HepG2 (cell line): ENCODE measurements around the gene FANCG. TPM values are rescaled to one million over a fixed set of nuclear protein-coding genes. Genes with fewer than 3 reads are reported as not detected.

Experiments
- ATF7 ChIP-seq, 2 experiments: fragments of 450-650 bp in 1 of 2; sonication (generic) in 1 of 2; formaldehyde crosslinking in 1 of 2; IDR thresholded peaks; 2 replicates each; pipeline versions ENCODE4 v1.4.0 to v1.6.1; 2016 to 2020; ENCODE audit warnings: antibody characterized with exemption in 1 of 2, mild to moderate bottlenecking in 1 of 2, missing genetic modification reagents in 1 of 2
- KDM3A ChIP-seq: IDR thresholded peaks from 2 replicates; pipeline ENCODE4 v1.6.1; 2018; ENCODE audit warnings: low read depth, missing compliant biosample characterization
- NCOA1 ChIP-seq: sonication (generic); formaldehyde crosslinking; IDR thresholded peaks from 2 replicates; pipeline ENCODE4 v1.9.0; 2021; ENCODE audit warnings: missing genetic modification reagents
- ZNF460 ChIP-seq: sonication (generic); formaldehyde crosslinking; IDR thresholded peaks from 2 replicates; pipeline ENCODE4 v1.5.1; 2020; ENCODE audit warnings: missing genetic modification reagents, mild to moderate bottlenecking, borderline replicate concordance
- polyA plus RNA-seq, 8 experiments: library from polyadenylated mRNA; depleted of rRNA in 3 of 8; stranded (reverse) in 7 of 8; unstranded in 1 of 8; fragments of >200 nt; fragmentation: Illumina TruSeq in 4 of 8; extraction: Trizol in 4 of 8; gene quantifications; 2 replicates each; pipeline versions ENCODE4 v1.2.1 to v1.2.3, GENCODE V29; 2011 to 2016; ENCODE audit warnings: low read depth in 4 of 8, missing spikeins in 1 of 8, mixed read lengths in 1 of 8; ENCODE audit not compliant: insufficient read depth in 1 of 8
- total RNA-seq, 5 experiments: library from RNA; depleted of rRNA; stranded (reverse); fragments of >200 nt; fragmentation: Illumina TruSeq; extraction: Trizol; gene quantifications; 2 replicates each; pipeline ENCODE4 v1.2.3, GENCODE V29; 2016; ENCODE audit warnings: low read depth in 1 of 5
- TF ChIP-seq, protein P1 (sequence below), 2 experiments: sonication (generic) in 1 of 2; formaldehyde crosslinking in 1 of 2; IDR thresholded peaks; 2 replicates each; pipeline versions ENCODE4 v1.6.1 to v1.9.0; 2014 to 2022; ENCODE audit warnings: antibody characterized with exemption in 1 of 2, borderline replicate concordance in 1 of 2, inconsistent platforms in 1 of 2, low read depth in 1 of 2, missing genetic modification reagents in 1 of 2
- TF ChIP-seq, protein P2 (sequence below): sonication (generic); formaldehyde crosslinking; IDR thresholded peaks from 2 replicates; pipeline ENCODE4 v1.4.0; 2020; ENCODE audit warnings: low read depth, mild to moderate bottlenecking, missing genetic modification reagents
- TF ChIP-seq, protein P3 (sequence below): sonication (generic); formaldehyde crosslinking; IDR thresholded peaks from 2 replicates; pipeline ENCODE4 v1.4.0; 2020; ENCODE audit warnings: mild to moderate bottlenecking, low read depth, missing genetic modification reagents
- TF ChIP-seq, protein P4 (sequence below): sonication (generic); formaldehyde crosslinking; IDR thresholded peaks from 2 replicates; pipeline ENCODE4 v1.9.0; 2021; ENCODE audit warnings: missing genetic modification reagents, borderline replicate concordance
- TF ChIP-seq, protein P5 (sequence below): sonication (generic); formaldehyde crosslinking; IDR thresholded peaks from 2 replicates; pipeline ENCODE4 v1.9.0; 2022; ENCODE audit warnings: missing genetic modification reagents, mild to moderate bottlenecking, borderline replicate concordance

Gene FANCG
- total and polyA plus RNA-seq, 2 of the 13 experiments (the other 11 are each of a cell fraction or from before 2014, with no cell fraction given), result 14.4 to 45.1 TPM

DNA sequence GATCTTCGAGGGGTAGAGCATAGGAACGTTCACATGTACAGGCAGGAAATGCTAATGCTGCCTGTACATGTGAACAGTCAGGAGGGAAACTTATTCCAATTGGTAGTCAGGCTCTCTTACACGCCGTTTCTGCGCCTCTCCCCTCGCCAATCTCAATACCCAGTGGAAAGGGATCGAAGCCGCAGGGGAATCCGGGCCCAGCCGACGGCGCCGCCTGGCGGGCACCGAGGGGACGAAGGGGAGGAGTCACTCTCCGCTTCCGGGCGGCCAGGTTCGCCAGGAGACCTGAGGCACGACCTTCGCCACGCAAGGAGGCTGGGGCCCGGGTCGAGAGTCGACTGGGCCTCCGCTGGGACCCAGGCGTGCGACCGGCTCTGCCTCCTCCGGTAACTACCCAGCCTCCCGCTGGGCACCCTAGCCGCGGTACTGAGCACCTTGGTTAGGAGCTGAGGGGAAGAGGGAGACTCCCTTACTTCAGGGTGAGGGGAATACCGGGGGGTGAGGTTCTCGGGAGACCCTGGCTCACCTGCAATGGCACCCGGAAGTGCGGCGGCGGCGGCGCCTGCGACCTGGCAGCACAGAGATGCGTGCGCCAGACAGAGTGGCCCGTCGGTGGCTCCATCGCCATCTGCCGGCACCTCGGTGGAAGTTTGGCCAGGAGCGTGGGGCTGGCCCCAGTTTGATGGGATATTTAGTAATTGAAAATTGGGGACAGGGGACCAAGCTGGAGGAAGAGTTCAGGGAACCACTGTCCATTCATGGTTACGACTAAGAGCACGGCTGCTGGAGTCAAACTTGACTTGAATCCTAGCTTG lies 16.5 kb upstream of the FANCG start, which contains the start of gene PIGO (continued):
- TF ChIP-seq KDM3A (CRISPR knock-in tag) (peak; percentile 81; the same call in 1 of the 2 replicates), ZNF460 (CRISPR knock-in tag) (no peak; the same call in 1 of the 2 replicates), ATF7 (IDR thresholded peaks at IDR 0.05) (no peak), ATF7 (CRISPR knock-in tag; IDR thresholded peaks at IDR 0.05) (peak; percentile 66; the same call in 1 of the 2 replicates), NCOA1 (CRISPR knock-in tag) (no peak; the same call in 1 of the 2 replicates)
- TF ChIP-seq, protein P1, sequence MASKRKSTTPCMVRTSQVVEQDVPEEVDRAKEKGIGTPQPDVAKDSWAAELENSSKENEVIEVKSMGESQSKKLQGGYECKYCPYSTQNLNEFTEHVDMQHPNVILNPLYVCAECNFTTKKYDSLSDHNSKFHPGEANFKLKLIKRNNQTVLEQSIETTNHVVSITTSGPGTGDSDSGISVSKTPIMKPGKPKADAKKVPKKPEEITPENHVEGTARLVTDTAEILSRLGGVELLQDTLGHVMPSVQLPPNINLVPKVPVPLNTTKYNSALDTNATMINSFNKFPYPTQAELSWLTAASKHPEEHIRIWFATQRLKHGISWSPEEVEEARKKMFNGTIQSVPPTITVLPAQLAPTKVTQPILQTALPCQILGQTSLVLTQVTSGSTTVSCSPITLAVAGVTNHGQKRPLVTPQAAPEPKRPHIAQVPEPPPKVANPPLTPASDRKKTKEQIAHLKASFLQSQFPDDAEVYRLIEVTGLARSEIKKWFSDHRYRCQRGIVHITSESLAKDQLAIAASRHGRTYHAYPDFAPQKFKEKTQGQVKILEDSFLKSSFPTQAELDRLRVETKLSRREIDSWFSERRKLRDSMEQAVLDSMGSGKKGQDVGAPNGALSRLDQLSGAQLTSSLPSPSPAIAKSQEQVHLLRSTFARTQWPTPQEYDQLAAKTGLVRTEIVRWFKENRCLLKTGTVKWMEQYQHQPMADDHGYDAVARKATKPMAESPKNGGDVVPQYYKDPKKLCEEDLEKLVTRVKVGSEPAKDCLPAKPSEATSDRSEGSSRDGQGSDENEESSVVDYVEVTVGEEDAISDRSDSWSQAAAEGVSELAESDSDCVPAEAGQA (IDR thresholded peaks at IDR 0.05; ENCODE audit: low read depth), result no peak; the same call in 1 of the 2 replicates
- TF ChIP-seq, protein P1 (CRISPR knock-in tag; IDR thresholded peaks at IDR 0.05; ENCODE audit: borderline replicate concordance), result no peak
- TF ChIP-seq, protein P2, sequence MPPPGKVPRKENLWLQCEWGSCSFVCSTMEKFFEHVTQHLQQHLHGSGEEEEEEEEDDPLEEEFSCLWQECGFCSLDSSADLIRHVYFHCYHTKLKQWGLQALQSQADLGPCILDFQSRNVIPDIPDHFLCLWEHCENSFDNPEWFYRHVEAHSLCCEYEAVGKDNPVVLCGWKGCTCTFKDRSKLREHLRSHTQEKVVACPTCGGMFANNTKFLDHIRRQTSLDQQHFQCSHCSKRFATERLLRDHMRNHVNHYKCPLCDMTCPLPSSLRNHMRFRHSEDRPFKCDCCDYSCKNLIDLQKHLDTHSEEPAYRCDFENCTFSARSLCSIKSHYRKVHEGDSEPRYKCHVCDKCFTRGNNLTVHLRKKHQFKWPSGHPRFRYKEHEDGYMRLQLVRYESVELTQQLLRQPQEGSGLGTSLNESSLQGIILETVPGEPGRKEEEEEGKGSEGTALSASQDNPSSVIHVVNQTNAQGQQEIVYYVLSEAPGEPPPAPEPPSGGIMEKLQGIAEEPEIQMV (CRISPR knock-in tag), result peak; percentile 91; the same call in 1 of the 2 replicates
- TF ChIP-seq, protein P3, sequence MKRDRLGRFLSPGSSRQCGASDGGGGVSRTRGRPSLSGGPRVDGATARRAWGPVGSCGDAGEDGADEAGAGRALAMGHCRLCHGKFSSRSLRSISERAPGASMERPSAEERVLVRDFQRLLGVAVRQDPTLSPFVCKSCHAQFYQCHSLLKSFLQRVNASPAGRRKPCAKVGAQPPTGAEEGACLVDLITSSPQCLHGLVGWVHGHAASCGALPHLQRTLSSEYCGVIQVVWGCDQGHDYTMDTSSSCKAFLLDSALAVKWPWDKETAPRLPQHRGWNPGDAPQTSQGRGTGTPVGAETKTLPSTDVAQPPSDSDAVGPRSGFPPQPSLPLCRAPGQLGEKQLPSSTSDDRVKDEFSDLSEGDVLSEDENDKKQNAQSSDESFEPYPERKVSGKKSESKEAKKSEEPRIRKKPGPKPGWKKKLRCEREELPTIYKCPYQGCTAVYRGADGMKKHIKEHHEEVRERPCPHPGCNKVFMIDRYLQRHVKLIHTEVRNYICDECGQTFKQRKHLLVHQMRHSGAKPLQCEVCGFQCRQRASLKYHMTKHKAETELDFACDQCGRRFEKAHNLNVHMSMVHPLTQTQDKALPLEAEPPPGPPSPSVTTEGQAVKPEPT (CRISPR knock-in tag), result peak; percentile 82
- TF ChIP-seq, protein P4, sequence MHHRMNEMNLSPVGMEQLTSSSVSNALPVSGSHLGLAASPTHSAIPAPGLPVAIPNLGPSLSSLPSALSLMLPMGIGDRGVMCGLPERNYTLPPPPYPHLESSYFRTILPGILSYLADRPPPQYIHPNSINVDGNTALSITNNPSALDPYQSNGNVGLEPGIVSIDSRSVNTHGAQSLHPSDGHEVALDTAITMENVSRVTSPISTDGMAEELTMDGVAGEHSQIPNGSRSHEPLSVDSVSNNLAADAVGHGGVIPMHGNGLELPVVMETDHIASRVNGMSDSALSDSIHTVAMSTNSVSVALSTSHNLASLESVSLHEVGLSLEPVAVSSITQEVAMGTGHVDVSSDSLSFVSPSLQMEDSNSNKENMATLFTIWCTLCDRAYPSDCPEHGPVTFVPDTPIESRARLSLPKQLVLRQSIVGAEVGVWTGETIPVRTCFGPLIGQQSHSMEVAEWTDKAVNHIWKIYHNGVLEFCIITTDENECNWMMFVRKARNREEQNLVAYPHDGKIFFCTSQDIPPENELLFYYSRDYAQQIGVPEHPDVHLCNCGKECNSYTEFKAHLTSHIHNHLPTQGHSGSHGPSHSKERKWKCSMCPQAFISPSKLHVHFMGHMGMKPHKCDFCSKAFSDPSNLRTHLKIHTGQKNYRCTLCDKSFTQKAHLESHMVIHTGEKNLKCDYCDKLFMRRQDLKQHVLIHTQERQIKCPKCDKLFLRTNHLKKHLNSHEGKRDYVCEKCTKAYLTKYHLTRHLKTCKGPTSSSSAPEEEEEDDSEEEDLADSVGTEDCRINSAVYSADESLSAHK (CRISPR knock-in tag), result no peak
- TF ChIP-seq, protein P5, sequence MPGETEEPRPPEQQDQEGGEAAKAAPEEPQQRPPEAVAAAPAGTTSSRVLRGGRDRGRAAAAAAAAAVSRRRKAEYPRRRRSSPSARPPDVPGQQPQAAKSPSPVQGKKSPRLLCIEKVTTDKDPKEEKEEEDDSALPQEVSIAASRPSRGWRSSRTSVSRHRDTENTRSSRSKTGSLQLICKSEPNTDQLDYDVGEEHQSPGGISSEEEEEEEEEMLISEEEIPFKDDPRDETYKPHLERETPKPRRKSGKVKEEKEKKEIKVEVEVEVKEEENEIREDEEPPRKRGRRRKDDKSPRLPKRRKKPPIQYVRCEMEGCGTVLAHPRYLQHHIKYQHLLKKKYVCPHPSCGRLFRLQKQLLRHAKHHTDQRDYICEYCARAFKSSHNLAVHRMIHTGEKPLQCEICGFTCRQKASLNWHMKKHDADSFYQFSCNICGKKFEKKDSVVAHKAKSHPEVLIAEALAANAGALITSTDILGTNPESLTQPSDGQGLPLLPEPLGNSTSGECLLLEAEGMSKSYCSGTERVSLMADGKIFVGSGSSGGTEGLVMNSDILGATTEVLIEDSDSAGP (CRISPR knock-in tag), result peak; percentile 96
